ENCODE data around the gene NRXN3.

NRXN3 gene

GRCh38 chr14:79356040-79356439 lies 1185.9 kb downstream of the NRXN3 start:
- DNase-seq (ENCODE audit: low spot score): no peak
- H3K9me3 ChIP-seq (ENCODE audit: severe bottlenecking): no peaks in the 10 kb centered on the region
- H3K4me3 ChIP-seq (ENCODE audit: severe bottlenecking): no peak overlapping the region
- H3K36me3 ChIP-seq (ENCODE audit: low read depth): no peaks in the 10 kb centered on the region
- no peak for ATAC-seq (ENCODE audit: low read depth)
- no peak overlapping the region for H3K27ac ChIP-seq (ENCODE audit: poor library complexity, severe bottlenecking)
- peaks cover 9% of the 10 kb centered on the region for H3K27me3 ChIP-seq (ENCODE audit: insufficient read depth, poor library complexity, severe bottlenecking)
- no peak for TF ChIP-seq CTCF (IDR thresholded peaks at IDR 0.05; ENCODE audit: poor library complexity, severe bottlenecking)
- H3K4me1 ChIP-seq (ENCODE audit: insufficient read depth, poor library complexity, severe bottlenecking): no peaks in the 10 kb centered on the region

GRCh38 chr14:79357307-79357706 lies 1187.1 kb downstream of the NRXN3 start:
- Histone ChIP-seq H3K27ac (ENCODE audit: poor library complexity, severe bottlenecking) (no peak overlapping the region), H3K36me3 (ENCODE audit: low read depth) (no peaks in the 10 kb centered on the region), H3K4me1 (ENCODE audit: insufficient read depth, poor library complexity, severe bottlenecking) (no peaks in the 10 kb centered on the region), H3K27me3 (ENCODE audit: insufficient read depth, poor library complexity, severe bottlenecking) (peaks cover 1% of the 10 kb centered on the region), H3K9me3 (ENCODE audit: severe bottlenecking) (no peaks in the 10 kb centered on the region), H3K4me3 (ENCODE audit: severe bottlenecking) (no peak overlapping the region)
- ATAC-seq (ENCODE audit: low read depth): no peak
- no peak for TF ChIP-seq CTCF (IDR thresholded peaks at IDR 0.05; ENCODE audit: poor library complexity, severe bottlenecking)
- DNase-seq (ENCODE audit: low spot score): no peak

GRCh38 chr14:79363291-79363690 lies 1193.1 kb downstream of the NRXN3 start:
- H3K4me3 ChIP-seq (ENCODE audit: severe bottlenecking): no peak overlapping the region
- H3K27me3 ChIP-seq (ENCODE audit: insufficient read depth, poor library complexity, severe bottlenecking): no peaks in the 10 kb centered on the region
- no peaks in the 10 kb centered on the region for H3K4me1 ChIP-seq (ENCODE audit: insufficient read depth, poor library complexity, severe bottlenecking)
- TF ChIP-seq CTCF (IDR thresholded peaks at IDR 0.05; ENCODE audit: poor library complexity, severe bottlenecking): no peak
- H3K36me3 ChIP-seq (ENCODE audit: low read depth): no peaks in the 10 kb centered on the region
- DNase-seq (ENCODE audit: low spot score) (no peak), ATAC-seq (ENCODE audit: low read depth) (no peak)
- no peak overlapping the region for H3K27ac ChIP-seq (ENCODE audit: poor library complexity, severe bottlenecking)
- no peaks in the 10 kb centered on the region for H3K9me3 ChIP-seq (ENCODE audit: severe bottlenecking)

- no peaks in the 10 kb centered on the region for H3K27me3 ChIP-seq (ENCODE audit: insufficient read depth, poor library complexity, severe bottlenecking)
- no peaks in the 10 kb centered on the region for H3K36me3 ChIP-seq (ENCODE audit: low read depth)
- H3K27ac ChIP-seq (ENCODE audit: poor library complexity, severe bottlenecking): peak overlapping the region; percentile 44
- no peaks in the 10 kb centered on the region for H3K9me3 ChIP-seq (ENCODE audit: severe bottlenecking)
- ATAC-seq (ENCODE audit: low read depth) (peak; percentile 100), DNase-seq (ENCODE audit: low spot score) (peak; percentile 57)
- H3K4me1 ChIP-seq (ENCODE audit: insufficient read depth, poor library complexity, severe bottlenecking): peaks cover 4% of the 10 kb centered on the region
- no peak overlapping the region for H3K4me3 ChIP-seq (ENCODE audit: severe bottlenecking)
- peak; percentile 45 for TF ChIP-seq CTCF (IDR thresholded peaks at IDR 0.05; ENCODE audit: poor library complexity, severe bottlenecking)
These were observed 1199.5 kb downstream of the NRXN3 start for GRCh38 chr14:79369359-79370332.

- Histone ChIP-seq H3K4me3 (ENCODE audit: severe bottlenecking) (no peak overlapping the region), H3K9me3 (ENCODE audit: severe bottlenecking) (no peaks in the 10 kb centered on the region), H3K27ac (ENCODE audit: poor library complexity, severe bottlenecking) (no peak overlapping the region), H3K36me3 (ENCODE audit: low read depth) (no peaks in the 10 kb centered on the region), H3K4me1 (ENCODE audit: insufficient read depth, poor library complexity, severe bottlenecking) (peaks cover 4% of the 10 kb centered on the region), H3K27me3 (ENCODE audit: insufficient read depth, poor library complexity, severe bottlenecking) (no peaks in the 10 kb centered on the region)
- ATAC-seq (ENCODE audit: low read depth) (no peak), DNase-seq (ENCODE audit: low spot score) (no peak)
- TF ChIP-seq CTCF (IDR thresholded peaks at IDR 0.05; ENCODE audit: poor library complexity, severe bottlenecking): no peak
These were observed 1200.8 kb downstream of the NRXN3 start for GRCh38 chr14:79370969-79371368.

Data from RWPE2 (cell line).